Measurements from ENCODE around the gene GP2. TPM values are rescaled to one million over a fixed set of nuclear protein-coding genes. Genes with fewer than 3 reads are reported as not detected.

Gene GP2
- total RNA-seq, 1 donor from 2014 or later: 3.4 TPM

DNA sequence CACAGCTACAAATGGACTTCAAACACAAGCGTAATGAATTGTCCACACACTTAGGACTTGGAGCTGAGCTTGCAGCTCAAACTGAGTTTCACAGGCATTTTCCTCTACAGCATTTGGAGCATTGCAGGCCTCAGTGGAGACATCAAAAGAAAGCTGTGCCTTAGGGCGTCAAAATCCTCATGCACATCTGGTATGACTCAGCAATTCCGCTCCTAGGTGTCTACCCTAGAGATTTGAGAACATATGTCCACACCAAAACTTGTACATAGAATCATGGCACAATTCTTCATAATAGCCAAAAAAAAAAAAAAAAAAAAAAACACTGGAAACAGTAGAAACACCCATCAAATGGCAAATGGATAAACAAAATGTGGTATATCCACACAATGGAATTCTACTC, 47.1 kb downstream of the GP2 start:
- Mint-ChIP-seq H3K9me3 (no peaks in the 10 kb centered on the region), H3K4me1 (ENCODE audit: unreplicated experiment) (no peaks in the 10 kb centered on the region), H3K27ac (no peak overlapping the region), H3K36me3 (no peaks in the 10 kb centered on the region), H3K4me3 (no peak overlapping the region), H3K27me3 (peaks cover 14% of the 10 kb centered on the region)
- DNase-seq (ENCODE audit: extremely low spot score, unreplicated experiment): no peak
- TF ChIP-seq, protein P1, sequence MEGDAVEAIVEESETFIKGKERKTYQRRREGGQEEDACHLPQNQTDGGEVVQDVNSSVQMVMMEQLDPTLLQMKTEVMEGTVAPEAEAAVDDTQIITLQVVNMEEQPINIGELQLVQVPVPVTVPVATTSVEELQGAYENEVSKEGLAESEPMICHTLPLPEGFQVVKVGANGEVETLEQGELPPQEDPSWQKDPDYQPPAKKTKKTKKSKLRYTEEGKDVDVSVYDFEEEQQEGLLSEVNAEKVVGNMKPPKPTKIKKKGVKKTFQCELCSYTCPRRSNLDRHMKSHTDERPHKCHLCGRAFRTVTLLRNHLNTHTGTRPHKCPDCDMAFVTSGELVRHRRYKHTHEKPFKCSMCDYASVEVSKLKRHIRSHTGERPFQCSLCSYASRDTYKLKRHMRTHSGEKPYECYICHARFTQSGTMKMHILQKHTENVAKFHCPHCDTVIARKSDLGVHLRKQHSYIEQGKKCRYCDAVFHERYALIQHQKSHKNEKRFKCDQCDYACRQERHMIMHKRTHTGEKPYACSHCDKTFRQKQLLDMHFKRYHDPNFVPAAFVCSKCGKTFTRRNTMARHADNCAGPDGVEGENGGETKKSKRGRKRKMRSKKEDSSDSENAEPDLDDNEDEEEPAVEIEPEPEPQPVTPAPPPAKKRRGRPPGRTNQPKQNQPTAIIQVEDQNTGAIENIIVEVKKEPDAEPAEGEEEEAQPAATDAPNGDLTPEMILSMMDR (conservative IDR thresholded peaks at IDR 0.05): no peak

DNA sequence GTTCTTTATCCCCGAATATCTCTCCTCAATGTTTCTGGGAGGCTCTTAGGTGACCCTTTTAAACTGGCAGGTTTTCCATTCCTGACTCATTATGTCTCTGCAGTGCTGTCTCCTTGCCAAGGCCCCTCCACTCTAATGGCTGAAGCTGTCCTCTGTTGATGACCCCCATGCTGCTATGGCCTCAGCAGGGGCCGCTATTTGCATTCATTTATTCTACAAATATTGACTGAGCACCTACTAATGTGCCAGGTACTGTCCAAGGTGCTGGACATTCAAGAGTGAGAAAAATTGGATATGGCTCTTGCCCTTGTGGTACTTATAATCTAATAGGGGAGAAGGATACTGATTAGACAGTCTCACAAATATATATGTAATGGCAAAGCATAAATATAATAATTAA, 55.4 kb downstream of the GP2 start:
- H3K4me3 Mint-ChIP-seq: no peak overlapping the region

DNA sequence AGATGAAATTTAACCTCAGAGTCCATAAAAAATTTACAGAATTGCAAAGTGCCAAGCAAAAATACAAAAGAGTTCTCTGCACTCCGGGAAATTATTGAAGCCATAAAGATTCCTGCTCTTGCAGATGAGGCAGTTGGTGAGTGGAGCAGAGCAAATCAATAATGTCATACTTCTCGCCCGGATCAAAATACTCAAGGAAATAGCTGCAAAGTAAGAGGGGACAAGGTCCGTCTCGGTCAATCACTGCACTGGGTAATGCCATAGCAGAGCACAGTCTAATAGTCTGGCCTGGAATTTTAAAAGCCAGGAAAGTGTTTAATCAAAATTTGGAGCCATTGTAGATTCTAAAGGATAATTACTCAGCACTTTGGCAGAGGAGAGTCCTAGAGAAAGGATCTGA, 58.9 kb downstream of the GP2 start:
- Mint-ChIP-seq H3K4me1 (ENCODE audit: unreplicated experiment) (no peaks in the 10 kb centered on the region), H3K4me3 (no peak overlapping the region), H3K9me3 (no peaks in the 10 kb centered on the region), H3K36me3 (no peaks in the 10 kb centered on the region), H3K27me3 (peaks cover 16% of the 10 kb centered on the region), H3K27ac (no peak overlapping the region)
- TF ChIP-seq, protein P1 (conservative IDR thresholded peaks at IDR 0.05): no peak
- DNase-seq (ENCODE audit: extremely low spot score, unreplicated experiment): no peak

More for the DNA sequence above, 55.4 kb downstream of the GP2 start:
- H3K9me3 Mint-ChIP-seq: no peaks in the 10 kb centered on the region
- no peak overlapping the region for H3K27ac Mint-ChIP-seq
- no peaks in the 10 kb centered on the region for H3K4me1 Mint-ChIP-seq (ENCODE audit: unreplicated experiment)
- peaks cover 7% of the 10 kb centered on the region for H3K27me3 Mint-ChIP-seq
- TF ChIP-seq, protein P1 (conservative IDR thresholded peaks at IDR 0.05): no peak
- H3K36me3 Mint-ChIP-seq: no peaks in the 10 kb centered on the region
- no peak for DNase-seq (ENCODE audit: extremely low spot score, unreplicated experiment)

DNA sequence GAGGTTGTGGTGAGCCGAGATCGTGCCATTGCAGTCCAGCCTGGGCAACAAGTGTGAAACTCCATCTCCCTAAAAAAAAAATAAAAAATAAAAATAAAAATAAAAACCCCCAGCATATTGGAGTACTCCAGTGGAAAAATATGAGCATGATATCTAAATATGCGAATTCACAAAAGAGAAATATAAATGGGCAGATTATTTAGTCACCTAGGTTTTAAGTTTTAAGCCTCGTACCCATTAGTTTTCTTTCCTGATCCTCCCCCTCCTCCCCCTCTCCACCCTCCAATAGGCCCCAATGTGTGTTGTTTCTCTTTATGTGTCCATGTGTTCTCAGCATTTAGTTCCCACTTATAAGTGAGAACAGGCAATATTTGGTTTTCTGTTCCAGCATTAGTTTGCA, 62.3 kb downstream of the GP2 start:
- Mint-ChIP-seq H3K36me3 (no peaks in the 10 kb centered on the region), H3K4me3 (no peak overlapping the region), H3K27ac (no peak overlapping the region), H3K27me3 (peaks cover 28% of the 10 kb centered on the region), H3K4me1 (ENCODE audit: unreplicated experiment) (no peaks in the 10 kb centered on the region), H3K9me3 (no peaks in the 10 kb centered on the region)
- TF ChIP-seq, protein P1 (conservative IDR thresholded peaks at IDR 0.05): no peak
- DNase-seq (ENCODE audit: extremely low spot score, unreplicated experiment): no peak

DNA sequence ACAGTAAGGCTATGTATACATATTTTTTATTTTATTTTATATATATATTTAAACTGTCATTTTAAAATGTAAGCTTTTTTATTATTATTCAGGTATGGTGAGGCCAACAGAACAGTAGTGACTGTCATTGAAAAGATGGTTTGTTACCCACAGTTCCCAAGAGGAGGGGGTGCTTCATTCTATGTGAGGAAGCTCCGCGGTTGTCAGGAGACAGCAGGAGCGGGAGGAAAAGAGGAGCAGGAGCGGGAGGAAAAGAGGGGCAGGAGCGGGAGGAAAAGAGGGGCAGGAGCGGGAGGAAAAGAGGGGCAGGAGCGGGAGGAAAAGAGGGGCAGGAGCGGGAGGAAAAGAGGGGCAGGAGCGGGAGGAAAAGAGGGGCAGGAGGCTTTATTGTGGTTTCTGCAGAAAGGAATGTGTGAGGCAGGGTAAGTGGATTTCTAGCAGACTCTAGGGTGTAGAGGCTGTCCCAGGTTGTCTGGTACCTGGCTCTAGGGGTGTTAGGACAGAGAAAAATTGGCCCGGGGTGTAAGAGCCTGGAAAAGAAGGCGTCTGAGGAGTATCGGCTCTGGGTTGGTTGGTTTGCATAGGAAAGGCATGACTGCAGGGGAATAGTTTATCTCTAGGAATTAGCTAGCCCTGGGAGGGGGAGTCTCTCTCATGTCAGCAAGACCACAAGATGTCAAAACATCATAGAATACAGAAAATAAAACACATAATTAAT, 64.0 kb downstream of the GP2 start:
- TF ChIP-seq, protein P1 (conservative IDR thresholded peaks at IDR 0.05): no peak
- peaks cover 34% of the 10 kb centered on the region for H3K27me3 Mint-ChIP-seq
- H3K9me3 Mint-ChIP-seq: peaks cover 5% of the 10 kb centered on the region
- H3K4me1 Mint-ChIP-seq (ENCODE audit: unreplicated experiment): no peaks in the 10 kb centered on the region
- H3K36me3 Mint-ChIP-seq: no peaks in the 10 kb centered on the region
- H3K27ac Mint-ChIP-seq: no peak overlapping the region
- no peak overlapping the region for H3K4me3 Mint-ChIP-seq
- no peak for DNase-seq (ENCODE audit: extremely low spot score, unreplicated experiment)

All from type B pancreatic cell (in vitro differentiated cells).